ENCODE results near the gene DGKE. TPM values are rescaled to one million over a fixed set of nuclear protein-coding genes. Genes with fewer than 3 reads are reported as not detected.

DGKE gene
- total and polyA plus RNA-seq, 2 of the 13 experiments (the other 11 are each of a cell fraction or from before 2014, with no cell fraction given) = 3.2 to 5.3 TPM

DNA sequence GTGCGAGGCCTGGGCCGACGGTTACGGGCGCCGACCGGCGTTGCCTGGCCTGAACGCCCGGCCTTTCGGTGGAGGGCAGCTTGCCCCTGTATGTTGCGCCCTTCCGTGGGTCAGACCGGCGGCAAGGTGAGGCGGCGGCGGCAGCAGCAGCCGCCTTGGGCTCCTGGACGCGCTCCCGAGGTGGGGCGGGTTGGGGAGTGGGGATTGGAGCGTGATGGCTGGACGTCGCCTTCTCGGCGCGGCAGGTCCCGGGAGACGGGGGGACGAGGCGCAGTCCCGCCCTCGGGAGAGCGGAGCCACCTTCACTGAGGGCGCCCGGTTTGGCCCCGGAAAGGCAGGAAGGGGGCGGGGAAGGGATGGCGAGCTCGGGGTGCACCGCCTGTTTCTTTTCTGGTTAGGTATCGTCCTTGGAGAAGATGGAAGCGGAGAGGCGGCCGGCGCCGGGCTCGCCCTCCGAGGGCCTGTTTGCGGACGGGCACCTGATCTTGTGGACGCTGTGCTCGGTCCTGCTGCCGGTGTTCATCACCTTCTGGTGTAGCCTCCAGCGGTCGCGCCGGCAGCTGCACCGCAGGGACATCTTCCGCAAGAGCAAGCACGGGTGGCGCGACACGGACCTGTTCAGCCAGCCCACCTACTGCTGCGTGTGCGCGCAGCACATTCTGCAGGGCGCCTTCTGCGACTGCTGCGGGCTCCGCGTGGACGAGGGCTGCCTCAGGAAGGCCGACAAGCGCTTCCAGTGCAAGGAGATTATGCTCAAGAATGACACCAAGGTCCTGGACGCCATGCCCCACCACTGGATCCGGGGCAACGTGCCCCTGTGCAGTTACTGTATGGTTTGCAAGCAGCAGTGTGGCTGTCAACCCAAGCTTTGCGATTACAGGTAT is 671 bp downstream of the DGKE start (continued):
- TF ChIP-seq, protein P1, sequence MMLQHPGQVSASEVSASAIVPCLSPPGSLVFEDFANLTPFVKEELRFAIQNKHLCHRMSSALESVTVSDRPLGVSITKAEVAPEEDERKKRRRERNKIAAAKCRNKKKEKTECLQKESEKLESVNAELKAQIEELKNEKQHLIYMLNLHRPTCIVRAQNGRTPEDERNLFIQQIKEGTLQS (CRISPR knock-in tag; IDR thresholded peaks at IDR 0.05) = 0 out of 2 replicates have a peak, but pooled peaks have one; percentile 13
- TF ChIP-seq XRCC5 (optimal IDR thresholded peaks at IDR 0.05; ENCODE audit: low read length) (peak; percentile 22), BRCA1 (CRISPR knock-in tag; IDR thresholded peaks at IDR 0.05) (0 out of 2 replicates have a peak, but pooled peaks have one; percentile 16), HNF4G (IDR thresholded peaks at IDR 0.05; ENCODE audit: borderline replicate concordance, low read depth, low read length) (no peak), HNF4G (CRISPR knock-in tag; IDR thresholded peaks at IDR 0.05; ENCODE audit: borderline replicate concordance, low read depth) (no peak), ZNF430 (CRISPR knock-in tag; IDR thresholded peaks at IDR 0.05) (peak; percentile 67; the same call in 1 of the 2 replicates), HNRNPK (IDR thresholded peaks at IDR 0.05; ENCODE audit: low read depth, low read length, poor library complexity, severe bottlenecking) (peak; percentile 60), ZBTB1 (CRISPR knock-in tag; IDR thresholded peaks at IDR 0.05; ENCODE audit: borderline replicate concordance) (no peak), REL (CRISPR knock-in tag; conservative IDR thresholded peaks at IDR 0.05) (peak; percentile 49; the same call in 1 of the 2 replicates), ZFP1 (CRISPR knock-in tag; IDR thresholded peaks at IDR 0.05) (no peak), ZBTB21 (CRISPR knock-in tag; IDR thresholded peaks at IDR 0.05) (no peak), ZNF253 (CRISPR knock-in tag; IDR thresholded peaks at IDR 0.05; ENCODE audit: borderline replicate concordance) (0 out of 2 replicates have a peak, but pooled peaks have one; percentile 52), ZNF781 (CRISPR knock-in tag; IDR thresholded peaks at IDR 0.05; ENCODE audit: borderline replicate concordance, not compliant biosample characterization) (peak; percentile 72), ZNF816 (CRISPR knock-in tag; IDR thresholded peaks at IDR 0.05; ENCODE audit: borderline replicate concordance) (no peak), GZF1 (CRISPR knock-in tag; IDR thresholded peaks at IDR 0.05) (peak; percentile 31; the same call in 1 of the 2 replicates), ZNF607 (CRISPR knock-in tag; IDR thresholded peaks at IDR 0.05; ENCODE audit: borderline replicate concordance) (no peak), HMGA1 (CRISPR knock-in tag; conservative IDR thresholded peaks at IDR 0.05) (no peak)
- TF ChIP-seq, protein P2, sequence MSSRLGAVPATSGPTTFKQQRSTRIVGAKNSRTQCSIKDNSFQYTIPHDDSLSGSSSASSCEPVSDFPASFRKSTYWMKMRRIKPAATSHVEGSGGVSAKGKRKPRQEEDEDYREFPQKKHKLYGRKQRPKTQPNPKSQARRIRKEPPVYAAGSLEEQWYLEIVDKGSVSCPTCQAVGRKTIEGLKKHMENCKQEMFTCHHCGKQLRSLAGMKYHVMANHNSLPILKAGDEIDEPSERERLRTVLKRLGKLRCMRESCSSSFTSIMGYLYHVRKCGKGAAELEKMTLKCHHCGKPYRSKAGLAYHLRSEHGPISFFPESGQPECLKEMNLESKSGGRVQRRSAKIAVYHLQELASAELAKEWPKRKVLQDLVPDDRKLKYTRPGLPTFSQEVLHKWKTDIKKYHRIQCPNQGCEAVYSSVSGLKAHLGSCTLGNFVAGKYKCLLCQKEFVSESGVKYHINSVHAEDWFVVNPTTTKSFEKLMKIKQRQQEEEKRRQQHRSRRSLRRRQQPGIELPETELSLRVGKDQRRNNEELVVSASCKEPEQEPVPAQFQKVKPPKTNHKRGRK (CRISPR knock-in tag; IDR thresholded peaks at IDR 0.05) = 0 out of 2 replicates have a peak, but pooled peaks have one; percentile 17
- TF ChIP-seq, protein P3, sequence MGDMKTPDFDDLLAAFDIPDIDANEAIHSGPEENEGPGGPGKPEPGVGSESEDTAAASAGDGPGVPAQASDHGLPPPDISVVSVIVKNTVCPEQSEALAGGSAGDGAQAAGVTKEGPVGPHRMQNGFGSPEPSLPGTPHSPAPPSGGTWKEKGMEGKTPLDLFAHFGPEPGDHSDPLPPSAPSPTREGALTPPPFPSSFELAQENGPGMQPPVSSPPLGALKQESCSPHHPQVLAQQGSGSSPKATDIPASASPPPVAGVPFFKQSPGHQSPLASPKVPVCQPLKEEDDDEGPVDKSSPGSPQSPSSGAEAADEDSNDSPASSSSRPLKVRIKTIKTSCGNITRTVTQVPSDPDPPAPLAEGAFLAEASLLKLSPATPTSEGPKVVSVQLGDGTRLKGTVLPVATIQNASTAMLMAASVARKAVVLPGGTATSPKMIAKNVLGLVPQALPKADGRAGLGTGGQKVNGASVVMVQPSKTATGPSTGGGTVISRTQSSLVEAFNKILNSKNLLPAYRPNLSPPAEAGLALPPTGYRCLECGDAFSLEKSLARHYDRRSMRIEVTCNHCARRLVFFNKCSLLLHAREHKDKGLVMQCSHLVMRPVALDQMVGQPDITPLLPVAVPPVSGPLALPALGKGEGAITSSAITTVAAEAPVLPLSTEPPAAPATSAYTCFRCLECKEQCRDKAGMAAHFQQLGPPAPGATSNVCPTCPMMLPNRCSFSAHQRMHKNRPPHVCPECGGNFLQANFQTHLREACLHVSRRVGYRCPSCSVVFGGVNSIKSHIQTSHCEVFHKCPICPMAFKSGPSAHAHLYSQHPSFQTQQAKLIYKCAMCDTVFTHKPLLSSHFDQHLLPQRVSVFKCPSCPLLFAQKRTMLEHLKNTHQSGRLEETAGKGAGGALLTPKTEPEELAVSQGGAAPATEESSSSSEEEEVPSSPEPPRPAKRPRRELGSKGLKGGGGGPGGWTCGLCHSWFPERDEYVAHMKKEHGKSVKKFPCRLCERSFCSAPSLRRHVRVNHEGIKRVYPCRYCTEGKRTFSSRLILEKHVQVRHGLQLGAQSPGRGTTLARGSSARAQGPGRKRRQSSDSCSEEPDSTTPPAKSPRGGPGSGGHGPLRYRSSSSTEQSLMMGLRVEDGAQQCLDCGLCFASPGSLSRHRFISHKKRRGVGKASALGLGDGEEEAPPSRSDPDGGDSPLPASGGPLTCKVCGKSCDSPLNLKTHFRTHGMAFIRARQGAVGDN (CRISPR knock-in tag; IDR thresholded peaks at IDR 0.05) = peak; percentile 81
- TF ChIP-seq, protein P4, sequence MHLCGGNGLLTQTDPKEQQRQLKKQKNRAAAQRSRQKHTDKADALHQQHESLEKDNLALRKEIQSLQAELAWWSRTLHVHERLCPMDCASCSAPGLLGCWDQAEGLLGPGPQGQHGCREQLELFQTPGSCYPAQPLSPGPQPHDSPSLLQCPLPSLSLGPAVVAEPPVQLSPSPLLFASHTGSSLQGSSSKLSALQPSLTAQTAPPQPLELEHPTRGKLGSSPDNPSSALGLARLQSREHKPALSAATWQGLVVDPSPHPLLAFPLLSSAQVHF (CRISPR knock-in tag; IDR thresholded peaks at IDR 0.05) = 0 out of 2 replicates have a peak, but pooled peaks have one; percentile 40
- TF ChIP-seq, protein P5, sequence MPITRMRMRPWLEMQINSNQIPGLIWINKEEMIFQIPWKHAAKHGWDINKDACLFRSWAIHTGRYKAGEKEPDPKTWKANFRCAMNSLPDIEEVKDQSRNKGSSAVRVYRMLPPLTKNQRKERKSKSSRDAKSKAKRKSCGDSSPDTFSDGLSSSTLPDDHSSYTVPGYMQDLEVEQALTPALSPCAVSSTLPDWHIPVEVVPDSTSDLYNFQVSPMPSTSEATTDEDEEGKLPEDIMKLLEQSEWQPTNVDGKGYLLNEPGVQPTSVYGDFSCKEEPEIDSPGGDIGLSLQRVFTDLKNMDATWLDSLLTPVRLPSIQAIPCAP (CRISPR knock-in tag; IDR thresholded peaks at IDR 0.05; ENCODE audit: low read depth) = 0 out of 2 replicates have a peak, but pooled peaks have one; percentile 19

All from HepG2 (cell line).